H1 (cell line): ENCODE measurements around the gene CLDN7. TPM values are rescaled to one million over a fixed set of nuclear protein-coding genes. Genes with fewer than 3 reads are reported as not detected.
A peak's percentile ranks its signal among the peaks of the same experiment; 100 is the strongest.

Experiments used
- CTCF ChIA-PET: fragments of 300-600 bp; sonication (Branson Sonifier 250); formaldehyde crosslinking; loops from one replicate; lab custom pipeline; 2021; ENCODE audit not compliant: partially characterized antibody; lab: Charles Lee
- POLR2A ChIA-PET: fragments of 300-600 bp; sonication (Branson Sonifier 250); formaldehyde crosslinking; loops from one replicate; lab custom pipeline; 2021; ENCODE audit warnings: inconsistent platforms; ENCODE audit not compliant: partially characterized antibody; lab: Charles Lee
- DNase-seq, 2 experiments: peaks; one replicate each; pipeline versions ENCODE4 v3.0.0 to v3.0.0-alpha.2; 2010 to 2022; ENCODE audit warnings: low spot score in 2 of 2, low read depth in 1 of 2, mixed read lengths in 1 of 2
- FAIRE-seq: peaks from 2 replicates; lab custom pipeline; 2011; peaks lifted over from hg19 to GRCh38; lab: Jason Lieb, UNC
- H2AFZ ChIP-seq: 2 replicates; pipeline ENCODE4 v1.8.1; 2012; ENCODE audit warnings: low read length, inconsistent platforms
- H2AK5ac ChIP-seq: 2 replicates; pipeline ENCODE4 v1.6.1; 2013; ENCODE audit warnings: low read depth, low read length
- H2BK120ac ChIP-seq: replicated peaks from 2 replicates; pipeline ENCODE3; 2013; ENCODE audit warnings: low read depth, low read length, inconsistent platforms
- H2BK12ac ChIP-seq: 2 replicates; pipeline ENCODE4 v1.6.1; 2013; ENCODE audit warnings: low read depth, low read length
- H2BK15ac ChIP-seq: 2 replicates; pipeline ENCODE4 v1.6.1; 2013; ENCODE audit warnings: low read length
- H2BK20ac ChIP-seq: 2 replicates; pipeline ENCODE4 v1.6.1; 2013; ENCODE audit warnings: low read length
- H2BK5ac ChIP-seq: 2 replicates; pipeline ENCODE4 v1.6.1; 2013; ENCODE audit warnings: low read depth, low read length
- H3K14ac ChIP-seq: 2 replicates; pipeline ENCODE4 v1.6.1; 2013; ENCODE audit warnings: inconsistent platforms; ENCODE audit not compliant: insufficient read length
- H3K18ac ChIP-seq: 2 replicates; pipeline ENCODE4 v1.6.1; 2013; ENCODE audit warnings: low read length; ENCODE audit errors: extremely low read depth
- H3K23ac ChIP-seq: 2 replicates; pipeline ENCODE4 v1.6.1; 2013; ENCODE audit warnings: inconsistent platforms; ENCODE audit not compliant: insufficient read length
- H3K23me2 ChIP-seq: 2 replicates; pipeline ENCODE4 v1.6.1; 2013; ENCODE audit warnings: low read depth, low read length
- H3K27ac ChIP-seq: 2 replicates; pipeline ENCODE4 v1.6.1; 2011; ENCODE audit warnings: low read depth, low read length, inconsistent platforms
- H3K27me3 ChIP-seq, 4 experiments: replicated peaks in 1 of 4; 1 replicate in 1 of 4; 2 replicates in 3 of 4; pipeline versions ENCODE4 v1.6.1 to v1.8.1; 2011 to 2013; ENCODE audit warnings: low read length in 3 of 4, mild to moderate bottlenecking in 3 of 4, inconsistent platforms in 2 of 4, mixed read lengths in 2 of 4, moderate library complexity in 1 of 4; ENCODE audit not compliant: control insufficient read depth in 3 of 4, insufficient read depth in 3 of 4; ENCODE audit errors: extremely low read depth in 1 of 4
- H3K36me3 ChIP-seq, 4 experiments: 2 replicates each; pipeline versions ENCODE4 v1.6.1 to v1.8.1; 2011 to 2013; ENCODE audit warnings: mild to moderate bottlenecking in 4 of 4, low read length in 3 of 4, moderate library complexity in 2 of 4, control low read depth in 1 of 4, inconsistent platforms in 1 of 4; ENCODE audit not compliant: insufficient read depth in 4 of 4, control insufficient read depth in 2 of 4
- H3K4ac ChIP-seq: replicated peaks from 2 replicates; pipeline ENCODE3; 2013; ENCODE audit warnings: low read length, low read depth, mixed read lengths, inconsistent platforms; ENCODE audit not compliant: insufficient read length
- H3K4me1 ChIP-seq, 4 experiments: replicated peaks in 1 of 4; 1 replicate in 1 of 4; 2 replicates in 3 of 4; pipeline versions ENCODE4 v1.6.1 to v1.8.1; 2011 to 2013; ENCODE audit warnings: low read length in 3 of 4, inconsistent platforms in 2 of 4, mixed read lengths in 1 of 4; ENCODE audit not compliant: insufficient read depth in 4 of 4, control insufficient read depth in 3 of 4
- H3K4me2 ChIP-seq, 2 experiments: 2 replicates each; pipeline versions ENCODE4 v1.6.1 to v1.8.1; 2011 to 2013; ENCODE audit warnings: low read depth in 2 of 2, low read length in 2 of 2, control low read depth in 1 of 2, inconsistent platforms in 1 of 2, mild to moderate bottlenecking in 1 of 2; ENCODE audit not compliant: insufficient read depth in 1 of 2
- H3K4me3 ChIP-seq, 4 experiments: fragments of 200-600, 300-600 bp in 1 of 4; sonication (generic), shearing (Covaris generic), sonication (Bioruptor Twin) in 1 of 4; 2 replicates each; pipeline versions ENCODE4 v1.5.1 to v1.8.1; 2011 to 2016; ENCODE audit warnings: low read length in 4 of 4, low read depth in 3 of 4, control low read depth in 2 of 4, inconsistent platforms in 2 of 4, mild to moderate bottlenecking in 2 of 4, mixed read lengths in 1 of 4, moderate library complexity in 1 of 4; ENCODE audit not compliant: insufficient read depth in 2 of 4; ENCODE audit errors: extremely low read depth in 1 of 4
- H3K56ac ChIP-seq: replicated peaks from 2 replicates; pipeline ENCODE3; 2013; ENCODE audit warnings: low read depth, mild to moderate bottlenecking, mixed read lengths, low read length, inconsistent platforms; ENCODE audit not compliant: insufficient read length
- H3K79me1 ChIP-seq: 2 replicates; pipeline ENCODE4 v1.6.1; 2013; ENCODE audit warnings: low read depth, low read length, control low read depth
- H3K79me2 ChIP-seq, 2 experiments: 2 replicates each; pipeline versions ENCODE4 v1.6.1 to v1.8.1; 2012 to 2013; ENCODE audit warnings: low read length in 2 of 2, mild to moderate bottlenecking in 2 of 2, inconsistent platforms in 1 of 2; ENCODE audit not compliant: insufficient read depth in 2 of 2, control insufficient read depth in 1 of 2
- H3K9ac ChIP-seq, 4 experiments: replicated peaks in 1 of 4; 1 replicate in 1 of 4; 2 replicates in 3 of 4; pipeline versions ENCODE4 v1.6.1 to v1.8.1; 2011 to 2013; ENCODE audit warnings: low read depth in 3 of 4, low read length in 3 of 4, control low read depth in 2 of 4, mild to moderate bottlenecking in 2 of 4, moderate library complexity in 2 of 4, inconsistent platforms in 1 of 4; ENCODE audit errors: extremely low read depth in 1 of 4
- H3K9me3 ChIP-seq, 2 experiments: 2 replicates each; pipeline versions ENCODE4 v1.6.1 to v1.8.1; 2012 to 2013; ENCODE audit warnings: mild to moderate bottlenecking in 2 of 2, moderate library complexity in 2 of 2, control low read depth in 1 of 2, inconsistent platforms in 1 of 2, low read depth in 1 of 2, low read length in 1 of 2, mixed read lengths in 1 of 2; ENCODE audit not compliant: insufficient read depth in 2 of 2
- H4K20me1 ChIP-seq, 2 experiments: replicated peaks in 1 of 2; 2 replicates each; pipeline versions ENCODE3 to v1.8.1; 2011 to 2013; ENCODE audit warnings: inconsistent platforms in 2 of 2, low read length in 2 of 2, mild to moderate bottlenecking in 1 of 2; ENCODE audit not compliant: insufficient read depth in 2 of 2, control insufficient read depth in 1 of 2
- H4K5ac ChIP-seq: 2 replicates; pipeline ENCODE4 v1.6.1; 2013; ENCODE audit warnings: low read length, low read depth, mixed read lengths, inconsistent platforms; ENCODE audit not compliant: insufficient read length
- H4K8ac ChIP-seq: 2 replicates; pipeline ENCODE4 v1.8.0; 2013; ENCODE audit warnings: mild to moderate bottlenecking, moderate library complexity, low read length, inconsistent platforms; ENCODE audit not compliant: insufficient read depth; ENCODE audit errors: extremely low read depth
- H4K91ac ChIP-seq: replicated peaks from 2 replicates; pipeline ENCODE3; 2013; ENCODE audit warnings: low read length, mixed read lengths, inconsistent platforms; ENCODE audit not compliant: insufficient read length
- RBBP5 ChIP-seq: IDR thresholded peaks from 2 replicates; pipeline ENCODE4 v1.7.1; 2012; ENCODE audit warnings: low read depth, mild to moderate bottlenecking, inconsistent platforms, low read length, moderate library complexity, borderline replicate concordance
- SIX5 ChIP-seq: IDR thresholded peaks from 2 replicates; pipeline ENCODE4 v1.6.1; 2011; ENCODE audit warnings: mild to moderate bottlenecking, low read depth, low read length
- SP1 ChIP-seq: IDR thresholded peaks from 2 replicates; pipeline ENCODE4 v1.6.1; 2011; ENCODE audit warnings: low read depth, low read length
- SRF ChIP-seq: IDR thresholded peaks from 2 replicates; pipeline ENCODE4 v1.6.1; 2011; ENCODE audit warnings: mild to moderate bottlenecking, low read depth, low read length, moderate library complexity
- ZNF274 ChIP-seq: IDR thresholded peaks from 2 replicates; pipeline ENCODE4 v1.7.0; 2012; ENCODE audit warnings: low read length, borderline replicate concordance; ENCODE audit errors: extremely low read depth
- WGBS, 2 experiments: shearing (Covaris generic) in 1 of 2; methylation state at CpG; one replicate each; pipeline versions ENCODE4 v1.1.6 to v1.1.7; 2013 to 2015; ENCODE audit warnings: low lambda C conversion rate in 2 of 2, mixed read lengths in 2 of 2, inconsistent platforms in 1 of 2, low coverage in 1 of 2, missing lambda C conversion rate in 1 of 2; ENCODE audit not compliant: insufficient replicate concordance in 2 of 2, insufficient coverage in 1 of 2, insufficient read length in 1 of 2; ENCODE audit errors: extremely low coverage in 1 of 2, missing lambda C conversion rate in 1 of 2; 5-methylcytosine and 5-hydroxymethylcytosine counted together
- polyA plus RNA-seq, 7 experiments: library from polyadenylated mRNA; depleted of rRNA in 3 of 7; stranded (reverse) in 5 of 7; unstranded in 2 of 7; fragments of >200 nt in 5 of 7; fragments of 200-250 nt in 2 of 7; gene quantifications; 1 replicate in 5 of 7; 2 replicates in 1 of 7; 4 replicates in 1 of 7; pipeline versions ENCODE4 v1.2.1 to v1.2.3, GENCODE V29; 2011 to 2013; ENCODE audit warnings: missing spikeins in 2 of 7, mixed read lengths in 2 of 7
- total RNA-seq: library from RNA; stranded (reverse); fragmentation: NEBNext Ultra II Directional; extraction: Animal tissue kit (Norgen Biotek cat#: 25700); gene quantifications from 2 replicates; pipeline ENCODE4 v1.2.1, GENCODE V29; 2021
- TF ChIP-seq, protein P1 (sequence below): IDR thresholded peaks from 2 replicates; pipeline ENCODE4 v1.6.1; 2012; ENCODE audit warnings: inconsistent platforms

Gene CLDN7
- total and polyA plus RNA-seq, 2 of the 8 experiments (the other 6 are each of a cell fraction or from before 2014, with no cell fraction given) = 118 to 119 TPM

- Histone ChIP-seq H3K4me1 (peaks cover 6 to 36% (median 20%) of the 10 kb centered on the region in 4 experiments), H4K91ac (peak overlapping the region; percentile 51)
- DNase-seq = no peak
- no peak for TF ChIP-seq SIX5
- TF ChIP-seq RBBP5 = no peak
- TF ChIP-seq, protein P1, sequence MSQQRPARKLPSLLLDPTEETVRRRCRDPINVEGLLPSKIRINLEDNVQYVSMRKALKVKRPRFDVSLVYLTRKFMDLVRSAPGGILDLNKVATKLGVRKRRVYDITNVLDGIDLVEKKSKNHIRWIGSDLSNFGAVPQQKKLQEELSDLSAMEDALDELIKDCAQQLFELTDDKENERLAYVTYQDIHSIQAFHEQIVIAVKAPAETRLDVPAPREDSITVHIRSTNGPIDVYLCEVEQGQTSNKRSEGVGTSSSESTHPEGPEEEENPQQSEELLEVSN = no peak
- TF ChIP-seq ZNF274 = no peak
- TF ChIP-seq SP1 = 0 out of 2 replicates have a peak, but pooled peaks have one; percentile 20
- no peak for TF ChIP-seq SRF
- TF ChIP-seq, all 59 proteins: peak for 1
- H3K79me1 ChIP-seq = no peaks in the 10 kb centered on the region; the same call in 1 of the 2 replicates
- no peak overlapping the region for H3K27ac ChIP-seq
- no peak for FAIRE-seq
- no peak overlapping the region for H2AFZ ChIP-seq
- H2BK12ac ChIP-seq = 0 out of 2 replicates have a peak overlapping the region, but pooled peaks have one; percentile 2
- peak overlapping the region; percentile 73 to 80 for H3K4me2 ChIP-seq
- H4K8ac ChIP-seq = no peak overlapping the region
- H3K27me3 ChIP-seq = no peaks in the 10 kb centered on the region
- WGBS, 2 experiments = 34% methylated on average over 12 of the region's 12 CpGs; no CpG with 5 or more reads in 1 of the 2 experiments
- H4K20me1 ChIP-seq = peaks cover 10 to 25% of the 10 kb centered on the region in 2 experiments
- 0 out of 2 replicates have a peak overlapping the region, but pooled peaks have one; percentile 2 for H2AK5ac ChIP-seq
- H3K18ac ChIP-seq = peak overlapping the region; percentile 80
- no peak overlapping the region for H2BK5ac ChIP-seq
- no peak overlapping the region for H3K14ac ChIP-seq
- H3K9ac ChIP-seq = 0 out of 7 replicates have a peak overlapping the region, but pooled peaks of 1 of the 4 experiments have one; percentile 81
- no peak overlapping the region for H3K23ac ChIP-seq
- peak overlapping the region; percentile 38 for H3K4ac ChIP-seq
- no peak overlapping the region for H2BK120ac ChIP-seq
- peaks cover 0 to 10% of the 10 kb centered on the region in 2 experiments; a peak in 1 of 4 replicates for H3K79me2 ChIP-seq
- 0 out of 2 replicates have a peak overlapping the region, but pooled peaks have one; percentile 27 for H2BK20ac ChIP-seq
- H3K4me3 ChIP-seq = peak overlapping the region; percentile 76 to 93 (median 86)
- POLR2A ChIA-PET = interaction anchor here (0.7 to 10.7 kb wide), 15 partner anchors 8 to 125 kb away, joined by 3 to 386 read pairs (median 8); partner anchors contain the start of genes CLDN7, CTDNEP1, DVL2 and ELP5
- peaks cover 23% of the 10 kb centered on the region; the same call in 1 of the 2 replicates for H3K23me2 ChIP-seq
- CTCF ChIA-PET = interaction anchor here (0.6 to 4.3 kb wide), 9 partner anchors 12 to 376 kb away, joined by 3 to 46 read pairs (median 3); partner anchors contain the start of genes DVL2 and PHF23
- no peak overlapping the region for H3K56ac ChIP-seq
- H4K5ac ChIP-seq = peak overlapping the region; percentile 50
- peaks cover 15 to 27% (median 22%) of the 10 kb centered on the region in 4 experiments; a peak in 7 of 8 replicates for H3K36me3 ChIP-seq
- no peaks in the 10 kb centered on the region for H3K9me3 ChIP-seq
- H2BK15ac ChIP-seq = no peak overlapping the region
Observed at GRCh38 chr17:7219229-7219811, 43.0 kb downstream of the CLDN7 start.
